ENCODE measurements around the gene ZBTB17. TPM values are rescaled to one million over a fixed set of nuclear protein-coding genes. Genes with fewer than 3 reads are reported as not detected.
"Not testable (repeated sequence)": the region's sequence is repeated elsewhere in the genome, so short reads cannot be mapped to it uniquely, and the experiment has no call there.

Gene ZBTB17
- total and polyA plus RNA-seq, 2 of the 4 experiments (the other 2 are of a cell fraction), result 26.3 to 58.2 TPM

DNA sequence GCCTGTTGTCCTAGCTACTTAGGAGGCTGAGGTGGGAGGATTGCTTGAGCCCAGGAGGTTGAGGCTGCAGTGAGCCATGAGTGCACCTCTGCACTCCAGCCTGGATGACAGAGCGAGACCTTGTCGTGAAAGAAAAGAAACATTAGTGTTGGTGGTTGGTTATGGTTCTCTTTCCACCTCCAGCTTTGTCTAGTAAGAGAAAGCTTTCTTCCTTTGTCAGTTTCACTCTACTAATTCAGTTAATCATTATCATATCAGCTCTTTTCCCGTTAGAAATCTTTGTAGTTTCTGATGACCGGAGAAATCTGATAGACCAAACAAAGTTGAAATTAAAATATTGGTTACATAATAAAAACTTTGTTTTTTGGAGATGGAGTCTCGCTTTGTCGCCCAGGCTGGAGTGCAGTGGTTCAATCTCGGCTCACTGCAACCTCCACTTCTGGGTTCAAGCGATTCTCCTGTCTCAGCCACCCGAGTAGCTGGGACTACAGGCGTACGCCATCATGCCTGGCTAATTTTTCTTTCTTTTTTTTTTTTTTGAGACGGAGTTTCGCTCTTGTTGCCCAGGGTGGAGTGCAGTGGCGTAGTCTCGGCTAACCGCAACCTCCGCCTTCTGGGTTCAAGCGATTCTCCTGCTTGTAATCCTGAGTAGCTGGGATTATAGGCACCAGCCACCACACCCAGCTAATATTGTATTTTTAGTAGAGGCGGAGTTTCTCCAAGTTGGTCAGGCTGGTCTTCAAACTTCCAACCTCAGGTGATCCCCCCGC is 78.9 kb downstream of the ZBTB17 start:
- H3K9me3 ChIP-seq (ENCODE audit: control insufficient read depth, insufficient read depth, low read length); H2BK20ac ChIP-seq (ENCODE audit: low read depth, low read length); DNase-seq; POLR2A ChIA-PET (ENCODE audit: unreplicated experiment); H2BK5ac ChIP-seq (ENCODE audit: low read depth, low read length, poor library complexity, severe bottlenecking); H4K20me1 ChIP-seq (ENCODE audit: insufficient read depth, low read length); H3K9ac ChIP-seq (ENCODE audit: low read depth, low read length); H3K27ac ChIP-seq (ENCODE audit: insufficient read depth, low read length); H3K4me2 ChIP-seq (ENCODE audit: low read depth, low read length); H3K27me3 ChIP-seq (ENCODE audit: control insufficient read depth, insufficient read depth, low read length); BruUV-seq (replicated peaks); H3K14ac ChIP-seq (replicated peaks; ENCODE audit: low read depth, low read length); ATAC-seq (ENCODE audit: low read depth); H3K36me3 ChIP-seq (ENCODE audit: control insufficient read depth, insufficient read depth, low read length); H4K5ac ChIP-seq (ENCODE audit: low read depth, low read length); H3K23ac ChIP-seq (ENCODE audit: low read depth, low read length); H3K4me3 ChIP-seq (ENCODE audit: insufficient read depth, low read depth, low read length); H3K18ac ChIP-seq (ENCODE audit: low read depth, low read length); in situ Hi-C loops (cut with MboI; ENCODE audit: low sequenced_read_pairs); H2AK9ac ChIP-seq (replicated peaks; ENCODE audit: low read depth, low read length, poor library complexity); H3K56ac ChIP-seq (ENCODE audit: extremely low read depth, insufficient read depth, low read length); H2BK15ac ChIP-seq (ENCODE audit: low read depth, low read length); H3K4ac ChIP-seq (ENCODE audit: low read depth, low read length); intact Hi-C loops (cut with micrococcal nuclease); H3K9me1 ChIP-seq (ENCODE audit: insufficient read depth, low read length); H4K91ac ChIP-seq (ENCODE audit: insufficient read depth, low read depth, low read length); dilution Hi-C loops (cut with HindIII; ENCODE audit: low sequenced_read_pairs, unreplicated experiment); H2AFZ ChIP-seq (replicated peaks; ENCODE audit: low read length, poor library complexity); H2BK120ac ChIP-seq (ENCODE audit: low read depth, low read length): not testable (repeated sequence)
- WGBS, 2 experiments (ENCODE audit: extremely low coverage in 2 of 2, insufficient read length in 1 of 2), result 90% methylated on average over 2 of the region's 20 CpGs; no CpG with 5 or more reads in 1 of the 2 experiments
- H4K8ac ChIP-seq (ENCODE audit: low read depth in 2 of 2, low read length in 2 of 2), result peak overlapping the region in 1 of 2 experiments; percentile 38; a peak in 1 of 4 replicates
- H3K4me1 ChIP-seq (ENCODE audit: control insufficient read depth, insufficient read depth, low read length), result peaks cover 11% of the 10 kb centered on the region
- peak overlapping the region; percentile 62; the same call in 1 of the 2 replicates for H2AK5ac ChIP-seq (ENCODE audit: low read depth, low read length)
- peaks cover 33 to 72% of the 10 kb centered on the region in 2 experiments for H3K79me1 ChIP-seq (ENCODE audit: low read depth in 1 of 2, low read length in 2 of 2)
- CTCF ChIA-PET, result interaction anchor here (0.6 kb wide), 1 partner anchor 19 kb away, joined by 3 read pairs; no protein-coding TSS in a partner anchor
